Transverse colon (tissue), 4 donors: Measurements from ENCODE around the gene PRR16. TPM values are rescaled to one million over a fixed set of nuclear protein-coding genes. Genes with fewer than 3 reads are reported as not detected.

Experiments used
- DNase-seq: peaks from one replicate; pipeline ENCODE4 v3.0.0-alpha.2; 2019
- H3K27ac ChIP-seq, 4 donors: fragments of 200-600 bp; sonication (generic); 2 replicates each; pipeline ENCODE4 v1.5.1; 2016 to 2018; ENCODE audit warnings: inconsistent platforms in 4 of 4
- H3K27me3 ChIP-seq: fragments of 200-600 bp; sonication (generic); 2 replicates; pipeline ENCODE4 v1.5.1; 2017; ENCODE audit warnings: inconsistent platforms
- H3K36me3 ChIP-seq, 4 donors: fragments of 200-600 bp; sonication (generic); 2 replicates each; pipeline ENCODE4 v1.5.1; 2017 to 2019; ENCODE audit warnings: inconsistent platforms in 4 of 4
- H3K4me1 ChIP-seq, 4 donors: fragments of 200-600 bp; sonication (generic); 2 replicates each; pipeline ENCODE4 v1.5.1; 2017 to 2020; ENCODE audit warnings: inconsistent platforms in 4 of 4
- H3K4me3 ChIP-seq, 4 donors: fragments of 200-600 bp; sonication (generic); 1 replicate in 1 of 4; 2 replicates in 3 of 4; pipeline versions ENCODE4 v1.5.1 to v1.6.1; 2017 to 2019; ENCODE audit warnings: inconsistent platforms in 4 of 4
- H3K9me3 ChIP-seq, 2 donors: fragments of 200-600 bp; sonication (generic); 2 replicates each; pipeline ENCODE4 v1.5.1; 2017 to 2019; ENCODE audit warnings: inconsistent platforms in 2 of 2
- CTCF ChIP-seq, 5 experiments: fragments of 200-600 bp in 3 of 5; fragments of 450-650 bp in 2 of 5; sonication (generic) in 3 of 5; IDR thresholded peaks; 1 replicate in 2 of 5; 2 replicates in 3 of 5; pipeline ENCODE4 v1.5.1; 2016 to 2017; ENCODE audit warnings: antibody characterized with exemption in 5 of 5, inconsistent platforms in 3 of 5, mild to moderate bottlenecking in 2 of 5, moderate library complexity in 1 of 5
- EP300 ChIP-seq: sonication (generic); formaldehyde crosslinking; IDR thresholded peaks from one replicate; pipeline ENCODE4 v1.6.1; 2017; ENCODE audit warnings: antibody characterized with exemption, low read depth
- POLR2A ChIP-seq: fragments of 450-650 bp; IDR thresholded peaks from one replicate; pipeline ENCODE4 v1.6.1; 2016; ENCODE audit warnings: antibody characterized with exemption, mild to moderate bottlenecking, moderate library complexity
- POLR2AphosphoS5 ChIP-seq, 3 donors: sonication (generic); formaldehyde crosslinking; IDR thresholded peaks; one replicate each; pipeline ENCODE4 v1.6.1; 2016; ENCODE audit warnings: antibody characterized with exemption in 3 of 3
- WGBS, 2 donors: methylation state at CpG; one replicate each; pipeline ENCODE4 v1.1.5; 2018; ENCODE audit warnings: low coverage in 1 of 2; 5-methylcytosine and 5-hydroxymethylcytosine counted together
- in situ Hi-C, 4 donors: fragments of 200-750 bp; cut with MboI; loops; one replicate each; pipeline versions ENCODE4 v1.15.0 to v1.15.1; 2017; ENCODE audit warnings: low sequenced_read_pairs in 3 of 4, low pct_ligation_motif_present in 1 of 4, low pct_unique_long_range_greater_than_20kb in 1 of 4
- intact Hi-C: fragments of 100-400 bp; cut with DNase I; formaldehyde crosslinking; loops from one replicate; pipeline ENCODE4 v1.15.1; 2023; ENCODE audit warnings: low total_unique reads
- total RNA-seq, 4 donors: library from RNA; depleted of rRNA; stranded (reverse); fragments of >200 nt; gene quantifications; one replicate each; pipeline ENCODE4 v1.1.0, GENCODE V29; 2016

PRR16 gene
- total RNA-seq, 4 donors from 2014 or later = 2.7 to 9.7 (median 6.3) TPM

- WGBS, 2 donors = 32 to 40% methylated on average over 1 of the region's 1 CpG
- in situ Hi-C loops = no loop called here
Measured at GRCh38 chr5:120567066-120567465, 103.0 kb downstream of the PRR16 start.

GRCh38 chr5:120567921-120568320 lies 103.8 kb downstream of the PRR16 start:
- no peaks in the 10 kb centered on the region for H3K27me3 ChIP-seq
- H3K4me3 ChIP-seq = no peak overlapping the region
- TF ChIP-seq EP300 (no peak), POLR2AphosphoS5 (IDR thresholded peaks at IDR 0.05) (no peak), POLR2A (no peak), CTCF (IDR thresholded peaks at IDR 0.05) (no peak)
- intact Hi-C loops = no loop called here
- in situ Hi-C loops = no loop called here
- H3K36me3 ChIP-seq = no peaks in the 10 kb centered on the region
- no peaks in the 10 kb centered on the region for H3K9me3 ChIP-seq
- DNase-seq = no peak
- H3K27ac ChIP-seq = no peak overlapping the region
- H3K4me1 ChIP-seq = no peaks in the 10 kb centered on the region
- WGBS, 2 donors = 68 to 84% methylated on average over 4 of the region's 4 CpGs

More at GRCh38 chr5:120567066-120567465, 103.0 kb downstream of the PRR16 start:
- no peak overlapping the region for H3K4me3 ChIP-seq
- no peaks in the 10 kb centered on the region for H3K27me3 ChIP-seq
- no peak for DNase-seq
- no peak overlapping the region for H3K27ac ChIP-seq
- H3K9me3 ChIP-seq = no peaks in the 10 kb centered on the region
- no peak for TF ChIP-seq POLR2AphosphoS5 (IDR thresholded peaks at IDR 0.05)
- TF ChIP-seq POLR2A = no peak
- no peak for TF ChIP-seq EP300
- TF ChIP-seq CTCF (IDR thresholded peaks at IDR 0.05) = no peak
- H3K4me1 ChIP-seq = no peaks in the 10 kb centered on the region
- H3K36me3 ChIP-seq = no peaks in the 10 kb centered on the region
- intact Hi-C loops = no loop called here

- in situ Hi-C loops (no loop called here), intact Hi-C loops (no loop called here)
- H3K4me1 ChIP-seq = no peaks in the 10 kb centered on the region
- no peaks in the 10 kb centered on the region for H3K9me3 ChIP-seq
- H3K4me3 ChIP-seq = no peak overlapping the region
- no peak for DNase-seq
- no peaks in the 10 kb centered on the region for H3K27me3 ChIP-seq
- no peak overlapping the region for H3K27ac ChIP-seq
- H3K36me3 ChIP-seq = no peaks in the 10 kb centered on the region
- TF ChIP-seq POLR2AphosphoS5 (IDR thresholded peaks at IDR 0.05) = no peak
- no peak for TF ChIP-seq CTCF (IDR thresholded peaks at IDR 0.05)
Measured at GRCh38 chr5:120568711-120569110, 104.6 kb downstream of the PRR16 start.

- WGBS, 2 donors = 39 to 57% methylated on average over 1 of the region's 1 CpG
- in situ Hi-C loops = no loop called here
- intact Hi-C loops = no loop called here
Measured at GRCh38 chr5:120576588-120576987, 112.5 kb downstream of the PRR16 start.

More at GRCh38 chr5:120576588-120576987, 112.5 kb downstream of the PRR16 start:
- no peak overlapping the region for H3K4me3 ChIP-seq
- TF ChIP-seq CTCF (IDR thresholded peaks at IDR 0.05) (no peak), EP300 (no peak), POLR2AphosphoS5 (IDR thresholded peaks at IDR 0.05) (no peak), POLR2A (no peak)
- H3K4me1 ChIP-seq = no peaks in the 10 kb centered on the region
- H3K27ac ChIP-seq = no peak overlapping the region
- H3K9me3 ChIP-seq = no peaks in the 10 kb centered on the region
- no peaks in the 10 kb centered on the region for H3K27me3 ChIP-seq
- H3K36me3 ChIP-seq = no peaks in the 10 kb centered on the region
- no peak for DNase-seq
